Endothelial cell of umbilical vein (primary cell): ENCODE measurements around the gene ZNF507. TPM values are rescaled to one million over a fixed set of nuclear protein-coding genes. Genes with fewer than 3 reads are reported as not detected.

Source experiments
- BruUV-seq: library from RNA; stranded (reverse); fragments of 400-500 nt; replicated peaks from 2 replicates; lab custom pipeline; 2021; lab: Mats Ljungman, UMichigan
- CTCF ChIA-PET: fragments of 300-600, 350-600 bp; sonication (Branson Sonifier 250); formaldehyde crosslinking; loops from one replicate; lab custom pipeline; 2021; ENCODE audit warnings: antibody characterized with exemption, inconsistent platforms; lab: Charles Lee
- POLR2A ChIA-PET: fragments of 300-600, 350-600 bp; sonication (Branson Sonifier 250); formaldehyde crosslinking; loops from one replicate; lab custom pipeline; 2021; ENCODE audit warnings: antibody characterized with exemption, inconsistent platforms; lab: Charles Lee
- DNase-seq: peaks from one replicate; pipeline ENCODE4 v3.0.0-alpha.2; 2011; ENCODE audit warnings: low read depth, low spot score
- FAIRE-seq: peaks from 2 replicates; lab custom pipeline; 2011; peaks lifted over from hg19 to GRCh38; lab: Jason Lieb, UNC
- H2AFZ ChIP-seq: 2 replicates; pipeline ENCODE4 v1.6.0; 2012; ENCODE audit warnings: low read depth, low read length, control low read depth, inconsistent platforms
- H3K27ac ChIP-seq: 2 replicates; pipeline ENCODE4 v1.5.1; 2011; ENCODE audit warnings: low read depth, mild to moderate bottlenecking, control low read depth, low read length, moderate library complexity; ENCODE audit not compliant: insufficient read depth
- H3K27me3 ChIP-seq, 2 experiments: 2 replicates each; pipeline versions ENCODE4 v1.6.0 to v1.6.1; 2011; ENCODE audit warnings: low read length in 2 of 2, mixed read lengths in 1 of 2; ENCODE audit not compliant: control insufficient read depth in 2 of 2, insufficient read depth in 2 of 2
- H3K36me3 ChIP-seq, 2 experiments: 2 replicates in 1 of 2; 3 replicates in 1 of 2; pipeline ENCODE4 v1.5.1; 2011; ENCODE audit warnings: low read length in 2 of 2, mild to moderate bottlenecking in 1 of 2, moderate library complexity in 1 of 2; ENCODE audit not compliant: control insufficient read depth in 2 of 2, insufficient read depth in 2 of 2; ENCODE audit errors: extremely low read depth in 1 of 2
- H3K4me1 ChIP-seq: 3 replicates; pipeline ENCODE4 v1.5.1; 2011; ENCODE audit warnings: mild to moderate bottlenecking, low read length; ENCODE audit not compliant: control insufficient read depth, insufficient read depth; ENCODE audit errors: extremely low read depth
- H3K4me2 ChIP-seq: 2 replicates; pipeline ENCODE4 v1.6.1; 2011; ENCODE audit warnings: low read length, control low read depth, mixed read lengths; ENCODE audit not compliant: insufficient read depth
- H3K4me3 ChIP-seq, 3 experiments: fragments of 200-600 bp in 1 of 3; sonication (generic), shearing (Covaris generic) in 1 of 3; replicated peaks in 1 of 3; 2 replicates each; pipeline ENCODE4 v1.5.1; 2011 to 2016; ENCODE audit warnings: control low read depth in 3 of 3, low read length in 3 of 3, mild to moderate bottlenecking in 2 of 3, inconsistent platforms in 1 of 3, low read depth in 1 of 3, moderate library complexity in 1 of 3; ENCODE audit not compliant: insufficient read depth in 1 of 3
- H3K79me2 ChIP-seq: 2 replicates; pipeline ENCODE4 v1.6.0; 2012; ENCODE audit warnings: low read length, inconsistent platforms; ENCODE audit not compliant: control insufficient read depth, insufficient read depth
- H3K9ac ChIP-seq: replicated peaks from 2 replicates; pipeline ENCODE3; 2011; ENCODE audit warnings: low read length, control low read depth; ENCODE audit not compliant: insufficient read depth; ENCODE audit errors: extremely low read depth
- H3K9me1 ChIP-seq: replicated peaks from 3 replicates; pipeline ENCODE4 v1.6.0; 2011; ENCODE audit warnings: mild to moderate bottlenecking, low read length; ENCODE audit not compliant: control insufficient read depth, insufficient read depth; ENCODE audit errors: extremely low read depth
- H3K9me3 ChIP-seq: replicated peaks from 2 replicates; pipeline ENCODE4 v1.5.1; 2012; ENCODE audit warnings: low read length, inconsistent platforms; ENCODE audit not compliant: control insufficient read depth, insufficient read depth
- H4K20me1 ChIP-seq: replicated peaks from 2 replicates; pipeline ENCODE3; 2011; ENCODE audit warnings: mild to moderate bottlenecking, low read length; ENCODE audit not compliant: control insufficient read depth, insufficient read depth; ENCODE audit errors: extremely low read depth
- CTCF ChIP-seq, 2 donors: IDR thresholded peaks; 1 replicate in 1 of 2; 2 replicates in 1 of 2; pipeline ENCODE4 v1.5.1; 2011; ENCODE audit warnings: low read length in 2 of 2, mild to moderate bottlenecking in 2 of 2, moderate library complexity in 2 of 2, control low read depth in 1 of 2, inconsistent platforms in 1 of 2, low read depth in 1 of 2; ENCODE audit not compliant: insufficient read depth in 1 of 2; ENCODE audit errors: extremely low read depth in 1 of 2
- EZH2 ChIP-seq: IDR thresholded peaks from 2 replicates; pipeline ENCODE4 v1.6.1; 2012; ENCODE audit warnings: borderline replicate concordance, low read depth, mild to moderate bottlenecking, moderate library complexity, low read length, inconsistent platforms; ENCODE audit not compliant: severe bottlenecking
- FOS ChIP-seq: IDR thresholded peaks from 2 replicates; pipeline ENCODE4 v1.6.1; 2011; ENCODE audit warnings: mild to moderate bottlenecking, low read length, moderate library complexity, borderline replicate concordance; ENCODE audit not compliant: insufficient read depth
- GATA2 ChIP-seq: IDR thresholded peaks from 2 replicates; pipeline ENCODE4 v1.7.0; 2011; ENCODE audit warnings: low read depth, mild to moderate bottlenecking, moderate library complexity, mixed read lengths, low read length; ENCODE audit not compliant: insufficient read length, insufficient read depth
- MYC ChIP-seq: IDR thresholded peaks from one replicate; pipeline ENCODE4 v1.6.1; 2011; ENCODE audit warnings: mild to moderate bottlenecking, low read depth, low read length
- POLR2A ChIP-seq: IDR thresholded peaks from 2 replicates; pipeline ENCODE4 v1.6.1; 2012; ENCODE audit warnings: low read depth, mild to moderate bottlenecking, control low read depth, low read length
- POLR2AphosphoS5 ChIP-seq: IDR thresholded peaks from 2 replicates; pipeline ENCODE4 v1.6.1; 2012; ENCODE audit warnings: low read depth, mild to moderate bottlenecking, control low read depth, low read length, moderate library complexity; ENCODE audit not compliant: insufficient read depth
- dilution Hi-C: fragments of 300-500 bp; cut with MboI; formaldehyde crosslinking; loops from one replicate; pipeline ENCODE4 v1.15.0; 2019; ENCODE audit warnings: low sequenced_read_pairs; ENCODE audit not compliant: extremely low pct_ligation_motif_present
- intact Hi-C: fragments of 100-400 bp; cut with micrococcal nuclease; formaldehyde crosslinking; loops from one replicate; pipeline ENCODE4 v1.10.0; 2022
- polyA plus RNA-seq, 4 experiments: library from polyadenylated mRNA; depleted of rRNA in 3 of 4; stranded (reverse) in 3 of 4; unstranded in 1 of 4; fragments of >200 nt; gene quantifications; 2 replicates each; pipeline versions ENCODE4 v1.2.1 to v1.2.3, GENCODE V29; 2011 to 2012; ENCODE audit warnings: missing spikeins in 1 of 4
- total RNA-seq: library from RNA; stranded (reverse); gene quantifications from 2 replicates; pipeline ENCODE4 v1.2.3, GENCODE V29; 2021

The ZNF507 gene
- total and polyA plus RNA-seq, 2 donors (not counting 3 experiments of a cell fraction or from before 2014, with no cell fraction given), result 6.8 to 23.0 TPM

- no TSS peak for BruUV-seq
- Histone ChIP-seq H3K79me2 (no peaks in the 10 kb centered on the region), H3K9me3 (no peaks in the 10 kb centered on the region), H3K27me3 (no peaks in the 10 kb centered on the region), H4K20me1 (no peaks in the 10 kb centered on the region), H3K4me3 (no peak overlapping the region), H2AFZ (no peak overlapping the region), H3K36me3 (no peaks in the 10 kb centered on the region), H3K27ac (no peak overlapping the region), H3K9me1 (no peaks in the 10 kb centered on the region), H3K4me2 (peak overlapping the region; percentile 19), H3K4me1 (peaks cover 2% of the 10 kb centered on the region), H3K9ac (no peak overlapping the region)
- no peak for DNase-seq
- dilution Hi-C loops (no loop called here), intact Hi-C loops (no loop called here)
- POLR2A ChIA-PET, result no interaction called here
- CTCF ChIA-PET, result no interaction called here
- peak; percentile 26 for FAIRE-seq
- TF ChIP-seq EZH2 (no peak), GATA2 (no peak), MYC (no peak), CTCF (IDR thresholded peaks at IDR 0.05; ENCODE audit: extremely low read depth in 1 of 2, insufficient read depth in 1 of 2, low read depth in 1 of 2, low read length in 2 of 2) (no peak), POLR2A (no peak), POLR2AphosphoS5 (no peak), FOS (no peak)
Observed at GRCh38 chr19:32324631-32325285, 20.7 kb upstream of the ZNF507 start.
